Astrocyte (in vitro differentiated cells and primary cell): Measurements from ENCODE around the gene CAMK1D. TPM values are rescaled to one million over a fixed set of nuclear protein-coding genes. Genes with fewer than 3 reads are reported as not detected.

Experiments used
- DNase-seq: peaks from one replicate; pipeline ENCODE4 v3.0.0-alpha.2; 2010; ENCODE audit warnings: low read depth
- FAIRE-seq: peaks from 2 replicates; lab custom pipeline; 2011; peaks lifted over from hg19 to GRCh38; lab: Jason Lieb, UNC
- H2AFZ ChIP-seq: 2 replicates; pipeline ENCODE4 v1.6.0; 2012; ENCODE audit warnings: low read depth, low read length, inconsistent platforms
- H3K27ac ChIP-seq: 2 replicates; pipeline ENCODE4 v1.5.1; 2011; ENCODE audit warnings: low read depth, low read length, inconsistent platforms
- H3K27me3 ChIP-seq: 2 replicates; pipeline ENCODE4 v1.6.0; 2011; ENCODE audit warnings: low read length, inconsistent platforms; ENCODE audit not compliant: insufficient read depth
- H3K36me3 ChIP-seq: 2 replicates; pipeline ENCODE4 v1.5.1; 2011; ENCODE audit warnings: low read length, inconsistent platforms; ENCODE audit not compliant: insufficient read depth
- H3K4me1 ChIP-seq: 2 replicates; pipeline ENCODE4 v1.5.1; 2011; ENCODE audit warnings: low read length, inconsistent platforms; ENCODE audit not compliant: insufficient read depth
- H3K4me2 ChIP-seq: 2 replicates; pipeline ENCODE4 v1.6.0; 2012; ENCODE audit warnings: low read length, inconsistent platforms
- H3K4me3 ChIP-seq: 2 replicates; pipeline ENCODE4 v1.5.1; 2011; ENCODE audit warnings: low read depth, mild to moderate bottlenecking, low read length, inconsistent platforms; ENCODE audit not compliant: insufficient read depth
- H3K79me2 ChIP-seq: 2 replicates; pipeline ENCODE4 v1.6.0; 2012; ENCODE audit warnings: mild to moderate bottlenecking, low read length, inconsistent platforms; ENCODE audit not compliant: insufficient read depth
- H3K9ac ChIP-seq: 2 replicates; pipeline ENCODE4 v1.6.0; 2012; ENCODE audit warnings: mild to moderate bottlenecking, low read length, inconsistent platforms
- H3K9me3 ChIP-seq: 2 replicates; pipeline ENCODE4 v1.5.1; 2012; ENCODE audit warnings: low read depth, mild to moderate bottlenecking, low read length, inconsistent platforms; ENCODE audit not compliant: insufficient read depth
- H4K20me1 ChIP-seq: 2 replicates; pipeline ENCODE4 v1.6.0; 2012; ENCODE audit warnings: low read length, inconsistent platforms; ENCODE audit not compliant: insufficient read depth
- H3K27ac Mint-ChIP-seq: one replicate; pipeline ENCODE4 v1.8.0; 2021; ENCODE audit warnings: mild to moderate bottlenecking, mixed read lengths; ENCODE audit not compliant: unreplicated experiment
- H3K27me3 Mint-ChIP-seq: one replicate; pipeline ENCODE4 v1.8.0; 2021; ENCODE audit warnings: low read depth, mixed read lengths; ENCODE audit not compliant: unreplicated experiment
- H3K36me3 Mint-ChIP-seq: one replicate; pipeline ENCODE4 v1.8.0; 2021; ENCODE audit warnings: low read depth, mixed read lengths; ENCODE audit not compliant: unreplicated experiment
- H3K4me1 Mint-ChIP-seq: one replicate; pipeline ENCODE4 v1.8.0; 2021; ENCODE audit warnings: low read depth, mixed read lengths; ENCODE audit not compliant: unreplicated experiment
- H3K4me3 Mint-ChIP-seq: one replicate; pipeline ENCODE4 v1.8.0; 2021; ENCODE audit warnings: mild to moderate bottlenecking, moderate library complexity, mixed read lengths; ENCODE audit not compliant: unreplicated experiment
- H3K9me3 Mint-ChIP-seq: one replicate; pipeline ENCODE4 v1.8.0; 2021; ENCODE audit warnings: mild to moderate bottlenecking, mixed read lengths; ENCODE audit not compliant: unreplicated experiment
- EZH2 ChIP-seq: IDR thresholded peaks from 2 replicates; pipeline ENCODE4 v1.6.1; 2012; ENCODE audit warnings: mild to moderate bottlenecking, low read length, inconsistent platforms; ENCODE audit not compliant: insufficient read depth
- total RNA-seq: library from RNA; stranded (reverse); gene quantifications from 2 replicates; pipeline ENCODE4 v1.2.1, GENCODE V29; 2021
- TF ChIP-seq, protein P1 (sequence below): IDR thresholded peaks from 2 replicates; pipeline ENCODE4 v1.5.1; 2011; ENCODE audit warnings: low read depth, mild to moderate bottlenecking, inconsistent platforms, low read length, moderate library complexity; ENCODE audit not compliant: insufficient read depth

Gene CAMK1D
- total RNA-seq, 1 donor from 2014 or later: 23.6 TPM

GRCh38 chr10:12801214-12802087 lies 452.1 kb downstream of the CAMK1D start:
- TF ChIP-seq, protein P1, sequence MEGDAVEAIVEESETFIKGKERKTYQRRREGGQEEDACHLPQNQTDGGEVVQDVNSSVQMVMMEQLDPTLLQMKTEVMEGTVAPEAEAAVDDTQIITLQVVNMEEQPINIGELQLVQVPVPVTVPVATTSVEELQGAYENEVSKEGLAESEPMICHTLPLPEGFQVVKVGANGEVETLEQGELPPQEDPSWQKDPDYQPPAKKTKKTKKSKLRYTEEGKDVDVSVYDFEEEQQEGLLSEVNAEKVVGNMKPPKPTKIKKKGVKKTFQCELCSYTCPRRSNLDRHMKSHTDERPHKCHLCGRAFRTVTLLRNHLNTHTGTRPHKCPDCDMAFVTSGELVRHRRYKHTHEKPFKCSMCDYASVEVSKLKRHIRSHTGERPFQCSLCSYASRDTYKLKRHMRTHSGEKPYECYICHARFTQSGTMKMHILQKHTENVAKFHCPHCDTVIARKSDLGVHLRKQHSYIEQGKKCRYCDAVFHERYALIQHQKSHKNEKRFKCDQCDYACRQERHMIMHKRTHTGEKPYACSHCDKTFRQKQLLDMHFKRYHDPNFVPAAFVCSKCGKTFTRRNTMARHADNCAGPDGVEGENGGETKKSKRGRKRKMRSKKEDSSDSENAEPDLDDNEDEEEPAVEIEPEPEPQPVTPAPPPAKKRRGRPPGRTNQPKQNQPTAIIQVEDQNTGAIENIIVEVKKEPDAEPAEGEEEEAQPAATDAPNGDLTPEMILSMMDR: no peak
- TF ChIP-seq EZH2: no peak
- Histone ChIP-seq H3K79me2 (no peaks in the 10 kb centered on the region), H3K4me1 (no peaks in the 10 kb centered on the region), H2AFZ (no peak overlapping the region), H3K27me3 (no peaks in the 10 kb centered on the region), H4K20me1 (peaks cover 3% of the 10 kb centered on the region), H3K27ac (no peak overlapping the region), H3K9me3 (no peaks in the 10 kb centered on the region), H3K4me2 (no peak overlapping the region), H3K9ac (no peak overlapping the region), H3K36me3 (no peaks in the 10 kb centered on the region), H3K4me3 (no peak overlapping the region)
- DNase-seq: no peak
- Mint-ChIP-seq H3K9me3 (peaks cover 2% of the 10 kb centered on the region), H3K36me3 (peaks cover 14% of the 10 kb centered on the region), H3K27me3 (peaks cover 1% of the 10 kb centered on the region), H3K4me3 (no peak overlapping the region), H3K4me1 (peaks cover 7% of the 10 kb centered on the region), H3K27ac (no peak overlapping the region)
- FAIRE-seq: no peak

GRCh38 chr10:12803776-12804175 lies 454.4 kb downstream of the CAMK1D start:
- Histone ChIP-seq H3K27me3 (no peaks in the 10 kb centered on the region), H4K20me1 (peaks cover 3% of the 10 kb centered on the region), H3K4me1 (no peaks in the 10 kb centered on the region), H2AFZ (no peak overlapping the region), H3K9ac (no peak overlapping the region), H3K27ac (no peak overlapping the region), H3K4me2 (no peak overlapping the region), H3K4me3 (no peak overlapping the region), H3K36me3 (no peaks in the 10 kb centered on the region), H3K9me3 (no peaks in the 10 kb centered on the region), H3K79me2 (no peaks in the 10 kb centered on the region)
- peaks cover 2% of the 10 kb centered on the region for H3K4me1 Mint-ChIP-seq
- no peak for TF ChIP-seq EZH2
- TF ChIP-seq, protein P1: no peak
- H3K27ac Mint-ChIP-seq: no peak overlapping the region
- DNase-seq (no peak), FAIRE-seq (no peak)
- peaks cover 16% of the 10 kb centered on the region for H3K36me3 Mint-ChIP-seq
- H3K9me3 Mint-ChIP-seq: peaks cover 2% of the 10 kb centered on the region
- no peak overlapping the region for H3K4me3 Mint-ChIP-seq
- H3K27me3 Mint-ChIP-seq: peaks cover 8% of the 10 kb centered on the region
